ENCODE data around the gene ELK4.

DNA sequence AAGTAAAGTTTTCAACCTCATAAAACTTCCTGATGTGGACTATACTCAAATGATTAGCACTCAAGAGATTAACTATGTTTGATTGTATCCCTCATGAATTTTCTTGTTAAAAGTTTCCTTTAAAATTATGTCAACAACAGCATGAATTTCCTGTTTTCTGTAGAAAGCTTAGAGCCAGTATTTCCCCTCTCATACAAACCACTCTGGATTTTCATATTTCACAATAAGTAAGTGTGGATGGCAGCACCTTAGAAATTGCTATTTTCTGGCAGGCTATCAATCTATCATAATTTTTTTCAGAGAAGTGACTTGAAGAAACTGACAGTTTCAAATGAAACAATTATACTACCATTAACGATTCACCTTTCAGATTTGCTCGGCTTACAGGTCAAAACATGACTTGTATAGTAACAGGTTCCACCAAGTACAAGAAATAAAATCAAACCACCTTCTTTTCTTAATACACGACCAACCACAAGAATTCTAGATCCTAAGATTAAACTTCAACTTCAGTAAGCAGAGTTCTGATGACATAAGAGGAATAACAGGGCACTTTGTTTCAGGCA, 20.8 kb downstream of the ELK4 start:
- TF ChIP-seq, protein P1, sequence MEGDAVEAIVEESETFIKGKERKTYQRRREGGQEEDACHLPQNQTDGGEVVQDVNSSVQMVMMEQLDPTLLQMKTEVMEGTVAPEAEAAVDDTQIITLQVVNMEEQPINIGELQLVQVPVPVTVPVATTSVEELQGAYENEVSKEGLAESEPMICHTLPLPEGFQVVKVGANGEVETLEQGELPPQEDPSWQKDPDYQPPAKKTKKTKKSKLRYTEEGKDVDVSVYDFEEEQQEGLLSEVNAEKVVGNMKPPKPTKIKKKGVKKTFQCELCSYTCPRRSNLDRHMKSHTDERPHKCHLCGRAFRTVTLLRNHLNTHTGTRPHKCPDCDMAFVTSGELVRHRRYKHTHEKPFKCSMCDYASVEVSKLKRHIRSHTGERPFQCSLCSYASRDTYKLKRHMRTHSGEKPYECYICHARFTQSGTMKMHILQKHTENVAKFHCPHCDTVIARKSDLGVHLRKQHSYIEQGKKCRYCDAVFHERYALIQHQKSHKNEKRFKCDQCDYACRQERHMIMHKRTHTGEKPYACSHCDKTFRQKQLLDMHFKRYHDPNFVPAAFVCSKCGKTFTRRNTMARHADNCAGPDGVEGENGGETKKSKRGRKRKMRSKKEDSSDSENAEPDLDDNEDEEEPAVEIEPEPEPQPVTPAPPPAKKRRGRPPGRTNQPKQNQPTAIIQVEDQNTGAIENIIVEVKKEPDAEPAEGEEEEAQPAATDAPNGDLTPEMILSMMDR (IDR thresholded peaks at IDR 0.05 in 8 of 11, conservative IDR thresholded peaks at IDR 0.05 in 3 of 11) = no peak
- no peak for TF ChIP-seq POLR2A (IDR thresholded peaks at IDR 0.05)
